HepG2 (cell line): ENCODE measurements around the gene LZTR1. TPM values are rescaled to one million over a fixed set of nuclear protein-coding genes. Genes with fewer than 3 reads are reported as not detected.

ENCODE experiments used
- ATF3 ChIP-seq: sonication (generic); formaldehyde crosslinking; IDR thresholded peaks from 2 replicates; pipeline ENCODE4 v1.4.0; 2020; ENCODE audit warnings: missing genetic modification reagents
- FIP1L1 ChIP-seq: fragments of 200-400 bp; formaldehyde crosslinking; IDR thresholded peaks from 2 replicates; pipeline ENCODE4 v1.6.1; 2018; ENCODE audit warnings: low read depth, mild to moderate bottlenecking, low read length, moderate library complexity, borderline replicate concordance; ENCODE audit not compliant: insufficient read depth
- FOXP1 ChIP-seq, 2 experiments: fragments of 450-650 bp in 1 of 2; IDR thresholded peaks; 2 replicates each; pipeline ENCODE4 v1.6.1; 2017 to 2018; ENCODE audit warnings: antibody characterized with exemption in 1 of 2
- HDAC2 ChIP-seq: sonication (generic); formaldehyde crosslinking; IDR thresholded peaks from 2 replicates; pipeline ENCODE4 v1.4.0; 2020; ENCODE audit warnings: missing genetic modification reagents
- HNF4G ChIP-seq, 2 experiments: sonication (generic) in 1 of 2; formaldehyde crosslinking in 1 of 2; IDR thresholded peaks; 2 replicates each; pipeline versions ENCODE4 v1.4.0 to v1.6.1; 2011 to 2020; ENCODE audit warnings: borderline replicate concordance in 2 of 2, low read depth in 2 of 2, mild to moderate bottlenecking in 2 of 2, low read length in 1 of 2, missing genetic modification reagents in 1 of 2, moderate library complexity in 1 of 2
- NR2F6 ChIP-seq, 2 experiments: IDR thresholded peaks; 2 replicates each; pipeline ENCODE4 v1.6.1; 2016; ENCODE audit warnings: antibody characterized with exemption in 1 of 2, mild to moderate bottlenecking in 1 of 2
- NRL ChIP-seq: sonication (generic); formaldehyde crosslinking; IDR thresholded peaks from 2 replicates; pipeline ENCODE4 v1.5.0; 2020; ENCODE audit warnings: missing genetic modification reagents, mild to moderate bottlenecking, moderate library complexity, borderline replicate concordance
- RFXAP ChIP-seq: sonication (generic); formaldehyde crosslinking; IDR thresholded peaks from 2 replicates; pipeline ENCODE4 v1.4.0; 2020; ENCODE audit warnings: missing genetic modification reagents, borderline replicate concordance
- SIN3B ChIP-seq: fragments of 150-350 bp; IDR thresholded peaks from 2 replicates; pipeline ENCODE4 v1.6.1; 2014; ENCODE audit warnings: low read length
- TCF7 ChIP-seq: sonication (generic); IDR thresholded peaks from 2 replicates; pipeline ENCODE4 v1.6.1; 2016; ENCODE audit warnings: antibody characterized with exemption, low read depth
- ZBTB42 ChIP-seq: sonication (generic); formaldehyde crosslinking; IDR thresholded peaks from 2 replicates; pipeline ENCODE4 v1.5.0; 2020; ENCODE audit warnings: mild to moderate bottlenecking, missing genetic modification reagents
- ZFP36 ChIP-seq: fragments of 150-350 bp; IDR thresholded peaks from 2 replicates; pipeline ENCODE4 v1.6.1; 2018; ENCODE audit warnings: borderline replicate concordance, low read length, low read depth; ENCODE audit not compliant: partially characterized antibody
- ZFY ChIP-seq: sonication (generic); formaldehyde crosslinking; IDR thresholded peaks from 2 replicates; pipeline ENCODE4 v1.4.0; 2020; ENCODE audit warnings: missing genetic modification reagents
- ZNF124 ChIP-seq: sonication (generic); formaldehyde crosslinking; IDR thresholded peaks from 2 replicates; pipeline ENCODE4 v1.4.0; 2020; ENCODE audit warnings: missing genetic modification reagents
- ZNF451 ChIP-seq: sonication (generic); formaldehyde crosslinking; IDR thresholded peaks from 2 replicates; pipeline ENCODE4 v1.5.0; 2020; ENCODE audit warnings: mild to moderate bottlenecking, missing genetic modification reagents
- ZNF549 ChIP-seq: sonication (generic); formaldehyde crosslinking; IDR thresholded peaks from 2 replicates; pipeline ENCODE4 v1.5.0; 2020; ENCODE audit warnings: missing genetic modification reagents
- ZNF558 ChIP-seq: sonication (generic); formaldehyde crosslinking; IDR thresholded peaks from 2 replicates; pipeline ENCODE4 v1.9.0; 2022; ENCODE audit warnings: mild to moderate bottlenecking, missing genetic modification reagents, borderline replicate concordance
- ZNF629 ChIP-seq: sonication (generic); formaldehyde crosslinking; conservative IDR thresholded peaks from 2 replicates; pipeline ENCODE4 v1.5.0; 2020; ENCODE audit warnings: missing genetic modification reagents
- ZSCAN20 ChIP-seq: sonication (generic); formaldehyde crosslinking; IDR thresholded peaks from 2 replicates; pipeline ENCODE4 v1.4.0; 2020; ENCODE audit warnings: missing genetic modification reagents, mild to moderate bottlenecking, borderline replicate concordance
- ZSCAN21 ChIP-seq: sonication (generic); formaldehyde crosslinking; IDR thresholded peaks from 2 replicates; pipeline ENCODE4 v1.8.0; 2022; ENCODE audit warnings: mild to moderate bottlenecking, missing genetic modification reagents, moderate library complexity, borderline replicate concordance
- polyA plus RNA-seq, 8 experiments: library from polyadenylated mRNA; depleted of rRNA in 3 of 8; stranded (reverse) in 7 of 8; unstranded in 1 of 8; fragments of >200 nt; fragmentation: Illumina TruSeq in 4 of 8; extraction: Trizol in 4 of 8; gene quantifications; 2 replicates each; pipeline versions ENCODE4 v1.2.1 to v1.2.3, GENCODE V29; 2011 to 2016; ENCODE audit warnings: low read depth in 4 of 8, missing spikeins in 1 of 8, mixed read lengths in 1 of 8; ENCODE audit not compliant: insufficient read depth in 1 of 8
- total RNA-seq, 5 experiments: library from RNA; depleted of rRNA; stranded (reverse); fragments of >200 nt; fragmentation: Illumina TruSeq; extraction: Trizol; gene quantifications; 2 replicates each; pipeline ENCODE4 v1.2.3, GENCODE V29; 2016; ENCODE audit warnings: low read depth in 1 of 5
- TF ChIP-seq, protein P1 (sequence below): sonication (generic); formaldehyde crosslinking; IDR thresholded peaks from 2 replicates; pipeline ENCODE4 v1.4.0; 2020; ENCODE audit warnings: mild to moderate bottlenecking, missing genetic modification reagents
- TF ChIP-seq, protein P2 (sequence below): sonication (generic); formaldehyde crosslinking; IDR thresholded peaks from 2 replicates; pipeline ENCODE4 v1.4.0; 2020; ENCODE audit warnings: missing genetic modification reagents, borderline replicate concordance
- TF ChIP-seq, protein P3 (sequence below): IDR thresholded peaks from 2 replicates; pipeline ENCODE4 v1.6.1; 2016; ENCODE audit warnings: missing compliant biosample characterization, missing genetic modification reagents, borderline replicate concordance
- TF ChIP-seq, protein P4 (sequence below): sonication (generic); formaldehyde crosslinking; IDR thresholded peaks from 2 replicates; pipeline ENCODE4 v1.4.0; 2020; ENCODE audit warnings: missing genetic modification reagents

The LZTR1 gene
- total and polyA plus RNA-seq, 2 of the 13 experiments (the other 11 are each of a cell fraction or from before 2014, with no cell fraction given) = 21.8 to 22.4 TPM

- TF ChIP-seq, protein P1, sequence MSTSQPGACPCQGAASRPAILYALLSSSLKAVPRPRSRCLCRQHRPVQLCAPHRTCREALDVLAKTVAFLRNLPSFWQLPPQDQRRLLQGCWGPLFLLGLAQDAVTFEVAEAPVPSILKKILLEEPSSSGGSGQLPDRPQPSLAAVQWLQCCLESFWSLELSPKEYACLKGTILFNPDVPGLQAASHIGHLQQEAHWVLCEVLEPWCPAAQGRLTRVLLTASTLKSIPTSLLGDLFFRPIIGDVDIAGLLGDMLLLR = no peak
- TF ChIP-seq FIP1L1 = no peak
- no peak for TF ChIP-seq ZNF558
- no peak for TF ChIP-seq ZNF549 (CRISPR knock-in tag)
- TF ChIP-seq NR2F6 (IDR thresholded peaks at IDR 0.05) = peak; percentile 75
- peak; percentile 82 for TF ChIP-seq NR2F6 (CRISPR knock-in tag; IDR thresholded peaks at IDR 0.05)
- peak; percentile 29; the same call in 1 of the 2 replicates for TF ChIP-seq HDAC2 (CRISPR knock-in tag)
- no peak for TF ChIP-seq ZNF451 (CRISPR knock-in tag)
- no peak for TF ChIP-seq NRL
- no peak for TF ChIP-seq ZNF124 (CRISPR knock-in tag)
- TF ChIP-seq FOXP1 (IDR thresholded peaks at IDR 0.05) = no peak
- TF ChIP-seq FOXP1 (CRISPR knock-in tag; IDR thresholded peaks at IDR 0.05) = no peak
- TF ChIP-seq ZFP36 = no peak
- TF ChIP-seq ATF3 (CRISPR knock-in tag) = no peak
- TF ChIP-seq, protein P2, sequence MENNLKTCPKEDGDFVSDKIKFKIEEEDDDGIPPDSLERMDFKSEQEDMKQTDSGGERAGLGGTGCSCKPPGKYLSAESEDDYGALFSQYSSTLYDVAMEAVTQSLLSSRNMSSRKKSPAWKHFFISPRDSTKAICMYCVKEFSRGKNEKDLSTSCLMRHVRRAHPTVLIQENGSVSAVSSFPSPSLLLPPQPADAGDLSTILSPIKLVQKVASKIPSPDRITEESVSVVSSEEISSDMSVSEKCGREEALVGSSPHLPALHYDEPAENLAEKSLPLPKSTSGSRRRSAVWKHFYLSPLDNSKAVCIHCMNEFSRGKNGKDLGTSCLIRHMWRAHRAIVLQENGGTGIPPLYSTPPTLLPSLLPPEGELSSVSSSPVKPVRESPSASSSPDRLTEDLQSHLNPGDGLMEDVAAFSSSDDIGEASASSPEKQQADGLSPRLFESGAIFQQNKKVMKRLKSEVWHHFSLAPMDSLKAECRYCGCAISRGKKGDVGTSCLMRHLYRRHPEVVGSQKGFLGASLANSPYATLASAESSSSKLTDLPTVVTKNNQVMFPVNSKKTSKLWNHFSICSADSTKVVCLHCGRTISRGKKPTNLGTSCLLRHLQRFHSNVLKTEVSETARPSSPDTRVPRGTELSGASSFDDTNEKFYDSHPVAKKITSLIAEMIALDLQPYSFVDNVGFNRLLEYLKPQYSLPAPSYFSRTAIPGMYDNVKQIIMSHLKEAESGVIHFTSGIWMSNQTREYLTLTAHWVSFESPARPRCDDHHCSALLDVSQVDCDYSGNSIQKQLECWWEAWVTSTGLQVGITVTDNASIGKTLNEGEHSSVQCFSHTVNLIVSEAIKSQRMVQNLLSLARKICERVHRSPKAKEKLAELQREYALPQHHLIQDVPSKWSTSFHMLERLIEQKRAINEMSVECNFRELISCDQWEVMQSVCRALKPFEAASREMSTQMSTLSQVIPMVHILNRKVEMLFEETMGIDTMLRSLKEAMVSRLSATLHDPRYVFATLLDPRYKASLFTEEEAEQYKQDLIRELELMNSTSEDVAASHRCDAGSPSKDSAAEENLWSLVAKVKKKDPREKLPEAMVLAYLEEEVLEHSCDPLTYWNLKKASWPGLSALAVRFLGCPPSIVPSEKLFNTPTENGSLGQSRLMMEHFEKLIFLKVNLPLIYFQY (CRISPR knock-in tag) = no peak
- no peak for TF ChIP-seq ZFY (CRISPR knock-in tag)
- TF ChIP-seq HNF4G (IDR thresholded peaks at IDR 0.05; ENCODE audit: borderline replicate concordance, low read depth, low read length) = peak; percentile 50; the same call in 1 of the 2 replicates
- TF ChIP-seq HNF4G (CRISPR knock-in tag; IDR thresholded peaks at IDR 0.05; ENCODE audit: borderline replicate concordance, low read depth) = no peak
- TF ChIP-seq ZBTB42 (CRISPR knock-in tag) = no peak
- TF ChIP-seq, protein P3, sequence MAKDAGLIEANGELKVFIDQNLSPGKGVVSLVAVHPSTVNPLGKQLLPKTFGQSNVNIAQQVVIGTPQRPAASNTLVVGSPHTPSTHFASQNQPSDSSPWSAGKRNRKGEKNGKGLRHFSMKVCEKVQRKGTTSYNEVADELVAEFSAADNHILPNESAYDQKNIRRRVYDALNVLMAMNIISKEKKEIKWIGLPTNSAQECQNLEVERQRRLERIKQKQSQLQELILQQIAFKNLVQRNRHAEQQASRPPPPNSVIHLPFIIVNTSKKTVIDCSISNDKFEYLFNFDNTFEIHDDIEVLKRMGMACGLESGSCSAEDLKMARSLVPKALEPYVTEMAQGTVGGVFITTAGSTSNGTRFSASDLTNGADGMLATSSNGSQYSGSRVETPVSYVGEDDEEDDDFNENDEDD (CRISPR knock-in tag) = peak; percentile 26; the same call in 1 of the 2 replicates
- no peak for TF ChIP-seq TCF7
- no peak for TF ChIP-seq ZSCAN21
- no peak for TF ChIP-seq SIN3B
- TF ChIP-seq, protein P4, sequence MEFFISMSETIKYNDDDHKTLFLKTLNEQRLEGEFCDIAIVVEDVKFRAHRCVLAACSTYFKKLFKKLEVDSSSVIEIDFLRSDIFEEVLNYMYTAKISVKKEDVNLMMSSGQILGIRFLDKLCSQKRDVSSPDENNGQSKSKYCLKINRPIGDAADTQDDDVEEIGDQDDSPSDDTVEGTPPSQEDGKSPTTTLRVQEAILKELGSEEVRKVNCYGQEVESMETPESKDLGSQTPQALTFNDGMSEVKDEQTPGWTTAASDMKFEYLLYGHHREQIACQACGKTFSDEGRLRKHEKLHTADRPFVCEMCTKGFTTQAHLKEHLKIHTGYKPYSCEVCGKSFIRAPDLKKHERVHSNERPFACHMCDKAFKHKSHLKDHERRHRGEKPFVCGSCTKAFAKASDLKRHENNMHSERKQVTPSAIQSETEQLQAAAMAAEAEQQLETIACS (CRISPR knock-in tag) = no peak
- TF ChIP-seq RFXAP = peak; percentile 99
- 0 out of 2 replicates have a peak, but pooled peaks have one; percentile 22 for TF ChIP-seq ZNF629 (CRISPR knock-in tag)
- no peak for TF ChIP-seq ZSCAN20 (CRISPR knock-in tag)
These were observed 30.1 kb upstream of the LZTR1 start (continued) for GRCh38 chr22:20951932-20952380.
